Measurements from ENCODE around the gene TOR1AIP2.
"Not testable (repeated sequence)": the region's sequence is repeated elsewhere in the genome, so short reads cannot be mapped to it uniquely, and the experiment has no call there.

The TOR1AIP2 gene

GRCh38 chr1:179806333-179806732, 71.3 kb downstream of the TOR1AIP2 start:
- DNase-seq (ENCODE audit: low read depth) = no peak

GRCh38 chr1:179805291-179806195, 72.1 kb downstream of the TOR1AIP2 start:
- no peak for DNase-seq (ENCODE audit: low read depth)

- not testable (repeated sequence) for DNase-seq (ENCODE audit: low read depth)
Observed at GRCh38 chr1:179804417-179804816, 73.2 kb downstream of the TOR1AIP2 start.

- no peak for DNase-seq (ENCODE audit: low read depth)
Observed at GRCh38 chr1:179803918-179804317, 73.7 kb downstream of the TOR1AIP2 start.

- no peak for DNase-seq (ENCODE audit: low read depth)
Observed at GRCh38 chr1:179803104-179803503, 74.5 kb downstream of the TOR1AIP2 start.

- no peak for DNase-seq (ENCODE audit: low read depth)
Observed at GRCh38 chr1:179800481-179800880, 77.1 kb downstream of the TOR1AIP2 start.

- DNase-seq (ENCODE audit: low read depth) = no peak
Observed at GRCh38 chr1:179798864-179799516, 78.6 kb downstream of the TOR1AIP2 start.

- no peak for DNase-seq (ENCODE audit: low read depth)
Observed at GRCh38 chr1:179798213-179798863, 79.3 kb downstream of the TOR1AIP2 start.

GRCh38 chr1:179794669-179795068, 82.9 kb downstream of the TOR1AIP2 start:
- no peak for DNase-seq (ENCODE audit: low read depth)

GRCh38 chr1:179794146-179794545, 83.5 kb downstream of the TOR1AIP2 start:
- no peak for DNase-seq (ENCODE audit: low read depth)

GRCh38 chr1:179793281-179793680, 84.3 kb downstream of the TOR1AIP2 start:
- DNase-seq (ENCODE audit: low read depth) = no peak

Measured in T-helper 22 cell (primary cell).